WTC11 (cell line): ENCODE measurements around the gene DCTN2. TPM values are rescaled to one million over a fixed set of nuclear protein-coding genes. Genes with fewer than 3 reads are reported as not detected.

Experiments used
- ATAC-seq: fragments of 200-7000 bp; cut with Tn5 transposase; 2 replicates; pipeline ENCODE4 v1.10.0; 2021; ENCODE audit warnings: mild to moderate bottlenecking, moderate library complexity
- CTCF ChIA-PET: fragments of 300-600 bp; sonication (Branson Sonifier 250); formaldehyde crosslinking; loops from one replicate; lab custom pipeline; 2021; ENCODE audit warnings: antibody characterized with exemption; lab: Charles Lee
- POLR2A ChIA-PET: fragments of 350-600 bp; sonication (Branson Sonifier 250); formaldehyde crosslinking; loops from one replicate; lab custom pipeline; 2021; ENCODE audit warnings: antibody characterized with exemption; lab: Charles Lee
- DNase-seq: peaks from one replicate; pipeline ENCODE4 v3.0.0; 2021; ENCODE audit warnings: low spot score
- H3K27ac Mint-ChIP-seq: 2 replicates; pipeline ENCODE4 v1.8.0; 2021; ENCODE audit warnings: mixed read lengths
- H3K27me3 Mint-ChIP-seq: 2 replicates; pipeline ENCODE4 v1.8.0; 2021; ENCODE audit warnings: low read depth, mild to moderate bottlenecking, moderate library complexity, mixed read lengths
- H3K36me3 Mint-ChIP-seq: 2 replicates; pipeline ENCODE4 v1.8.0; 2021; ENCODE audit warnings: mixed read lengths
- H3K4me1 Mint-ChIP-seq: 2 replicates; pipeline ENCODE4 v1.8.0; 2022; ENCODE audit warnings: mixed read lengths
- H3K4me3 Mint-ChIP-seq: 2 replicates; pipeline ENCODE4 v1.8.0; 2021; ENCODE audit warnings: mild to moderate bottlenecking, moderate library complexity, mixed read lengths
- H3K9me3 Mint-ChIP-seq: 2 replicates; pipeline ENCODE4 v1.8.0; 2021; ENCODE audit warnings: mixed read lengths
- ATF1 ChIP-seq: sonication (generic); formaldehyde crosslinking; IDR thresholded peaks from 2 replicates; pipeline ENCODE4 v1.8.1; 2023; ENCODE audit warnings: mild to moderate bottlenecking, moderate library complexity, missing genetic modification reagents
- ATF3 ChIP-seq: sonication (generic); formaldehyde crosslinking; conservative IDR thresholded peaks from 2 replicates; pipeline ENCODE4 v1.8.1; 2022; ENCODE audit warnings: mild to moderate bottlenecking, missing genetic modification reagents
- CREB1 ChIP-seq: sonication (generic); formaldehyde crosslinking; IDR thresholded peaks from 2 replicates; pipeline ENCODE4 v1.8.0; 2023; ENCODE audit warnings: mild to moderate bottlenecking, missing genetic modification reagents
- E2F5 ChIP-seq: sonication (generic); formaldehyde crosslinking; IDR thresholded peaks from 2 replicates; pipeline ENCODE4 v1.8.1; 2022; ENCODE audit warnings: mild to moderate bottlenecking, moderate library complexity, missing genetic modification reagents
- ELF4 ChIP-seq: sonication (generic); formaldehyde crosslinking; IDR thresholded peaks from 2 replicates; pipeline ENCODE4 v1.8.1; 2022; ENCODE audit warnings: low read depth, mild to moderate bottlenecking, moderate library complexity, missing genetic modification reagents
- EMX1 ChIP-seq: fragments of 250-450 bp; sonication (Bioruptor Pico); IDR thresholded peaks from 2 replicates; pipeline ENCODE4 v1.8.0; 2021; ENCODE audit warnings: mild to moderate bottlenecking
- GTF2I ChIP-seq: fragments of 250-450 bp; sonication (Bioruptor Pico); conservative IDR thresholded peaks from 2 replicates; pipeline ENCODE4 v1.4.0; 2021; ENCODE audit warnings: mild to moderate bottlenecking
- TP53 ChIP-seq: sonication (generic); formaldehyde crosslinking; IDR thresholded peaks from 2 replicates; pipeline ENCODE4 v1.8.1; 2023; ENCODE audit warnings: mild to moderate bottlenecking, missing genetic modification reagents
- USF2 ChIP-seq: sonication (generic); formaldehyde crosslinking; IDR thresholded peaks from 2 replicates; pipeline ENCODE4 v1.8.1; 2023; ENCODE audit warnings: mild to moderate bottlenecking, missing genetic modification reagents, moderate library complexity
- ZNF263 ChIP-seq: sonication (generic); formaldehyde crosslinking; IDR thresholded peaks from 2 replicates; pipeline ENCODE4 v1.8.1; 2022; ENCODE audit warnings: low read depth, mild to moderate bottlenecking, moderate library complexity, missing genetic modification reagents
- ZNF281 ChIP-seq: sonication (generic); formaldehyde crosslinking; IDR thresholded peaks from 2 replicates; pipeline ENCODE4 v1.8.0; 2023; ENCODE audit warnings: mild to moderate bottlenecking, missing genetic modification reagents
- ZNF671 ChIP-seq: fragments of 250-450 bp; sonication (Bioruptor Pico); IDR thresholded peaks from 2 replicates; pipeline ENCODE4 v1.8.0; 2021; ENCODE audit warnings: mild to moderate bottlenecking
- microRNA-seq: library from miRNA; unstranded; fragments of <30 nt; microRNA quantifications from one replicate; pipeline ENCODE4 v1.2.0, GENCODE V29; 2022; ENCODE audit warnings: borderline number of aligned reads
- total RNA-seq: library from RNA; stranded (reverse); gene quantifications from 3 replicates; pipeline ENCODE4 v1.2.3, GENCODE V29; 2021
- TF ChIP-seq, protein P1 (sequence below): fragments of 250-450 bp; sonication (Bioruptor Pico); IDR thresholded peaks from 2 replicates; pipeline ENCODE4 v1.9.0; 2021; ENCODE audit warnings: mild to moderate bottlenecking
- TF ChIP-seq, protein P2 (sequence below): sonication (generic); formaldehyde crosslinking; IDR thresholded peaks from 2 replicates; pipeline ENCODE4 v1.8.1; 2023; ENCODE audit warnings: mild to moderate bottlenecking, missing genetic modification reagents, moderate library complexity
- TF ChIP-seq, protein P3 (sequence below): sonication (generic); formaldehyde crosslinking; IDR thresholded peaks from 2 replicates; pipeline ENCODE4 v1.8.0; 2023; ENCODE audit warnings: missing genetic modification reagents
- TF ChIP-seq, protein P4 (sequence below): sonication (generic); formaldehyde crosslinking; IDR thresholded peaks from 2 replicates; pipeline ENCODE4 v1.8.1; 2022; ENCODE audit warnings: low read depth, mild to moderate bottlenecking, moderate library complexity, missing genetic modification reagents, borderline replicate concordance

DCTN2 gene
- total RNA-seq, 1 experiment from 2014 or later, result 93.5 TPM

- Mint-ChIP-seq H3K36me3 (peaks cover 4% of the 10 kb centered on the region), H3K9me3 (no peaks in the 10 kb centered on the region), H3K27me3 (peaks cover 28% of the 10 kb centered on the region), H3K4me3 (no peak overlapping the region)
- POLR2A ChIA-PET, result no interaction called here
- TF ChIP-seq ATF1 (CRISPR knock-in tag) (no peak), ZNF281 (no peak), TP53 (CRISPR knock-in tag) (no peak), EMX1 (CRISPR knock-in tag) (no peak), GTF2I (CRISPR knock-in tag) (no peak), ZNF263 (CRISPR knock-in tag) (no peak), USF2 (no peak)
- TF ChIP-seq, protein P1, sequence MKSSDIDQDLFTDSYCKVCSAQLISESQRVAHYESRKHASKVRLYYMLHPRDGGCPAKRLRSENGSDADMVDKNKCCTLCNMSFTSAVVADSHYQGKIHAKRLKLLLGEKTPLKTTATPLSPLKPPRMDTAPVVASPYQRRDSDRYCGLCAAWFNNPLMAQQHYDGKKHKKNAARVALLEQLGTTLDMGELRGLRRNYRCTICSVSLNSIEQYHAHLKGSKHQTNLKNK, result no peak
- TF ChIP-seq, protein P2, sequence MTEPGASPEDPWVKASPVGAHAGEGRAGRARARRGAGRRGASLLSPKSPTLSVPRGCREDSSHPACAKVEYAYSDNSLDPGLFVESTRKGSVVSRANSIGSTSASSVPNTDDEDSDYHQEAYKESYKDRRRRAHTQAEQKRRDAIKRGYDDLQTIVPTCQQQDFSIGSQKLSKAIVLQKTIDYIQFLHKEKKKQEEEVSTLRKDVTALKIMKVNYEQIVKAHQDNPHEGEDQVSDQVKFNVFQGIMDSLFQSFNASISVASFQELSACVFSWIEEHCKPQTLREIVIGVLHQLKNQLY, result no peak
- TF ChIP-seq, all 79 proteins: peak for 0
- Mint-ChIP-seq H3K27ac (peak overlapping the region; percentile 1; the same call in 1 of the 2 replicates), H3K4me1 (peaks cover 17% of the 10 kb centered on the region)
- ATAC-seq (no peak), DNase-seq (no peak)
- CTCF ChIA-PET, result interaction anchor here (0.7 to 2.5 kb wide), 3 partner anchors 8 to 897 kb away, joined by 3 to 9 read pairs (median 5); no protein-coding TSS in a partner anchor
These were observed 63.5 kb downstream of the DCTN2 start for GRCh38 chr12:57483466-57483865.

- no peak overlapping the region for H3K4me3 Mint-ChIP-seq
- no peak for DNase-seq
- ChIA-PET CTCF (interaction anchor here (3.2 kb wide), 1 partner anchor 23 kb away, joined by 13 read pairs; the partner anchor contains the start of gene GLI1), POLR2A (no interaction called here)
- H3K27ac Mint-ChIP-seq, result peak overlapping the region; percentile 8; the same call in 1 of the 2 replicates
- ATAC-seq, result no peak; the same call in 1 of the 2 replicates
- no peaks in the 10 kb centered on the region for H3K36me3 Mint-ChIP-seq
- TF ChIP-seq, protein P3, sequence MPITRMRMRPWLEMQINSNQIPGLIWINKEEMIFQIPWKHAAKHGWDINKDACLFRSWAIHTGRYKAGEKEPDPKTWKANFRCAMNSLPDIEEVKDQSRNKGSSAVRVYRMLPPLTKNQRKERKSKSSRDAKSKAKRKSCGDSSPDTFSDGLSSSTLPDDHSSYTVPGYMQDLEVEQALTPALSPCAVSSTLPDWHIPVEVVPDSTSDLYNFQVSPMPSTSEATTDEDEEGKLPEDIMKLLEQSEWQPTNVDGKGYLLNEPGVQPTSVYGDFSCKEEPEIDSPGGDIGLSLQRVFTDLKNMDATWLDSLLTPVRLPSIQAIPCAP, result no peak
- TF ChIP-seq ATF3 (CRISPR knock-in tag) (no peak), CREB1 (CRISPR knock-in tag) (no peak), ELF4 (CRISPR knock-in tag) (no peak), ZNF671 (CRISPR knock-in tag) (no peak), E2F5 (CRISPR knock-in tag) (no peak)
- TF ChIP-seq, protein P4, sequence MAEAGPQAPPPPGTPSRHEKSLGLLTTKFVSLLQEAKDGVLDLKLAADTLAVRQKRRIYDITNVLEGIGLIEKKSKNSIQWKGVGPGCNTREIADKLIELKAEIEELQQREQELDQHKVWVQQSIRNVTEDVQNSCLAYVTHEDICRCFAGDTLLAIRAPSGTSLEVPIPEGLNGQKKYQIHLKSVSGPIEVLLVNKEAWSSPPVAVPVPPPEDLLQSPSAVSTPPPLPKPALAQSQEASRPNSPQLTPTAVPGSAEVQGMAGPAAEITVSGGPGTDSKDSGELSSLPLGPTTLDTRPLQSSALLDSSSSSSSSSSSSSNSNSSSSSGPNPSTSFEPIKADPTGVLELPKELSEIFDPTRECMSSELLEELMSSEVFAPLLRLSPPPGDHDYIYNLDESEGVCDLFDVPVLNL (CRISPR knock-in tag), result no peak
- H3K4me1 Mint-ChIP-seq, result peaks cover 35% of the 10 kb centered on the region
- H3K9me3 Mint-ChIP-seq, result no peaks in the 10 kb centered on the region
- peaks cover 46% of the 10 kb centered on the region for H3K27me3 Mint-ChIP-seq
These were observed 65.3 kb downstream of the DCTN2 start for GRCh38 chr12:57481671-57482070.

Small RNA genes within 50 kb of the gene (microRNA-seq; reads per million reads assigned to microRNA genes)
- gene MIR616, result not detected
- gene MIR6758, result 1.4 reads per million

Other genes with a start within 250 kb of the DCTN2 start
- gene R3HDM2, start 116.1 kb downstream of the DCTN2 start, total RNA-seq, result 34.7 to 39.8 TPM (median 37.5 TPM) in 3 replicates
- gene INHBC, start 112.4 kb downstream of the DCTN2 start, total RNA-seq, result 0.09 to 0.20 TPM (median 0.16 TPM) in 3 replicates
- gene INHBE, start 91.9 kb downstream of the DCTN2 start, total RNA-seq, result 3.2 to 5.0 TPM (median 3.3 TPM) in 3 replicates
- gene GLI1, start 87.4 kb downstream of the DCTN2 start, total RNA-seq, result 16.2 to 19.1 TPM (median 16.7 TPM) in 3 replicates
- gene ARHGAP9, start 67.3 kb downstream of the DCTN2 start, total RNA-seq, result 3.6 to 3.9 TPM (median 3.8 TPM) in 3 replicates
- 283 to 367 TPM (median 314 TPM) in 3 replicates for gene MARS1, start 59.1 kb downstream of the DCTN2 start, total RNA-seq
- 3.4 to 5.3 TPM (median 3.9 TPM) in 3 replicates for gene DDIT3, start 26.7 kb downstream of the DCTN2 start, total RNA-seq
- 46.3 to 59.4 TPM (median 56.2 TPM) in 3 replicates for gene MBD6, start 24.4 kb downstream of the DCTN2 start, total RNA-seq
- gene KIF5A, start 2.9 kb upstream of the DCTN2 start, total RNA-seq, result 15.9 to 17.9 TPM (median 16.1 TPM) in 3 replicates
- gene PIP4K2C, start 44.0 kb upstream of the DCTN2 start, total RNA-seq, result 25.4 to 26.9 TPM (median 25.8 TPM) in 3 replicates
- 52.4 to 57.0 TPM (median 55.7 TPM) in 3 replicates for gene DTX3, start 57.6 kb upstream of the DCTN2 start, total RNA-seq
- 11.9 to 19.0 TPM (median 17.2 TPM) in 3 replicates for gene ARHGEF25, start 64.2 kb upstream of the DCTN2 start, total RNA-seq
- 0.46 to 1.2 TPM (median 1.2 TPM) in 3 replicates for gene B4GALNT1, start 86.0 kb upstream of the DCTN2 start, total RNA-seq
- gene OS9, start 146.9 kb upstream of the DCTN2 start, total RNA-seq, result 77.5 to 93.9 TPM (median 93.1 TPM) in 3 replicates
- 2.0 to 2.7 TPM (median 2.3 TPM) in 3 replicates for gene AGAP2, start 191.6 kb upstream of the DCTN2 start, total RNA-seq
- gene TSPAN31, start 197.8 kb upstream of the DCTN2 start, total RNA-seq, result 9.9 to 18.6 TPM (median 18.4 TPM) in 3 replicates
- 125 to 152 TPM (median 145 TPM) in 3 replicates for gene CDK4, start 205.1 kb upstream of the DCTN2 start, total RNA-seq
- gene MARCHF9, start 207.9 kb upstream of the DCTN2 start, total RNA-seq, result 6.2 to 9.6 TPM (median 9.2 TPM) in 3 replicates
- 2.1 to 3.2 TPM (median 2.8 TPM) in 3 replicates for gene CYP27B1, start 219.9 kb upstream of the DCTN2 start, total RNA-seq
- gene METTL1, start 224.9 kb upstream of the DCTN2 start, total RNA-seq, result 25.5 to 31.7 TPM (median 28.6 TPM) in 3 replicates
- 3.2 to 3.8 TPM (median 3.3 TPM) in 3 replicates for gene EEF1AKMT3, start 225.4 kb upstream of the DCTN2 start, total RNA-seq
- 48.6 to 49.5 TPM (median 48.7 TPM) in 3 replicates for gene TSFM, start 235.6 kb upstream of the DCTN2 start, total RNA-seq